Left renal cortex interstitium (tissue), 4 donors: ENCODE measurements around the gene LGALS14. TPM values are rescaled to one million over a fixed set of nuclear protein-coding genes. Genes with fewer than 3 reads are reported as not detected.

Source experiments
- DNase-seq, 4 donors: peaks; one replicate each; pipeline ENCODE4 v3.0.0-alpha.2; 2013; ENCODE audit warnings: low read depth in 4 of 4, low spot score in 2 of 4, missing footprints in 1 of 4
- polyA plus RNA-seq, 4 donors: library from polyadenylated mRNA; unstranded; fragments of 120-200 nt; gene quantifications; one replicate each; pipeline ENCODE4 v1.2.1, GENCODE V29; 2013; ENCODE audit not compliant: insufficient read length in 4 of 4

LGALS14 gene
- polyA plus RNA-seq, 4 donors: not detected

DNA sequence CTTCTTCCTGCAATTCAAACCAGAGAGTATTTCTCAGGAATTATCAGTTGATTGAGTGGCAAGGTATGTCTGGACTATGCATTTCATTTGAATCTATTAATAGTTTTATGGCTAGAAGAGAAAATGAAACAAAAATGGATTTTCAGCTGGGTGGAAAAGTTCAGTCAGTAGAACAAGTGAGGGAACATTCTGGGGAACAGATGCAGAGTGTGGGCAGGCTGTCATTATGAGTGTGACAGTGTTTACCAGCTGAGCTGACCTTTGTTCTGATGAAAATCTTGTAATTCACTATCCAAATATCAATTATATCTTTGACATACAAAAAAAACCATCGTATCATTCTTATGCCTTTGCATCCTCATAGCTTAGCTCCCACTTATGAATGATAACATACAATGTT lies 36.1 kb downstream of the LGALS14 start:
- no peak for DNase-seq

- no peak for DNase-seq
Observed at GRCh38 chr19:39745643-39746042, 41.4 kb downstream of the LGALS14 start.

- DNase-seq: no peak
Observed at GRCh38 chr19:39746836-39747529, 42.7 kb downstream of the LGALS14 start.

- DNase-seq: no peak
Observed at GRCh38 chr19:39749981-39750380, 45.7 kb downstream of the LGALS14 start.

- DNase-seq: no peak
Observed at GRCh38 chr19:39752390-39752789, 48.1 kb downstream of the LGALS14 start.

DNA sequence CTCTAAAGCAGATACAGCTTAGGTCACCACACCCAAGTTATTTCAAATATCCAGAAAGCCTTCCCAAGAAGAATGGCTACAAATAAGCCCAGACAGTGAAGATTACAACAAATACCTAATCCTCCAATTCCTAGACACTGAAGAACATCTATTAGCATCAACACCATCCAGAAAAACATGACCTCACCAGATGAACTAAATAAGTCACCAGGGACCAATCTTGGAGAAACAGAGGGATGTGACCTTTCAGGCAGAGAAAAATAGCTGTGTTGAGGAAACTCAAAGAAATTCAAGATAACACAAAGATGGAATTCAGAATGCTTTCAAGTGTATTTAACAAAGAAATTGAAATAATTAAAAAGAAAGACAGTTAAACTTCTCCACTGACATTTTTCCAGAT lies 48.5 kb downstream of the LGALS14 start:
- no peak for DNase-seq

DNA sequence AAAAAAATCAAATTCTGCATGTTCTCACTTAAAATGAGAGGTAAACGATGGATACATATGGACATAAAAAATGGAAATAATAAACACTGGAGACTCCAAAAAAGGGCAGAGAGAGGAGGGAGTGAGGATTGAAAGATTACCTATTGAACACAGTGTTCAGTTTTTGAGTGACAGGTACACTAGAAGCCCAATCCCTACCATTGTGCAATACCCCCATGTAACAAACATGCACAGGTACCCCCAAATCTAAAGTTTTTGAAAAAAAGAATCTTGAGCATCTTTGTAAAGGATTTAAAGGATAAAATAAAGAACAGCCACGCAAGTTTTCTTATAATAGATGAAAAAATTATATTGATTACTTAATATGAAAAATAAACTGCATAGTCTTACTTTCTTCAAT lies 50.3 kb downstream of the LGALS14 start:
- DNase-seq: no peak

DNA sequence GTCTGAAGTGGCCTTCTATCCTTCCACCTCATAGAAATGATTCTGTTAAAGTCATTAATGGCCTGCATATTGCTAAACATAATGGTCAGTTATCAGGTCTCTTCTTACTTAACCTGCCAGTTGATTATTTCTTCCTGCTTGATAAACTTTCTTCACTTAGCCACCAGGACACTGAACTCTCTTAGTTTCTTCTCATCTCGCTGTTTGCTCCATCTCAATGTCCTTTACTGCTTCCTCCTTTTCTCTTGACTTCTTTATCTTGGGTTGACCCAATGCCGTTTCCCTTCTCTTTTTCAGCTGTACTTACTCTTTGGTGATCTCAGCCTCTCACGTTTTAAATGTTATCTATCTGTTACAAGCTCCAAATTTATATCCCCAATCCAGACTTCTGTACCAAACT lies 50.7 kb downstream of the LGALS14 start:
- no peak for DNase-seq

Other genes starting within 250 kb of the LGALS14 start
- 10 to 100 TPM; 71.6 to 96.3 (median 87.8) TPM for gene TIMM50, start 223.6 kb upstream of the LGALS14 start, polyA plus RNA-seq
- under 1 TPM; 0.51 to 0.87 (median 0.67) TPM for gene DLL3, start 205.5 kb upstream of the LGALS14 start, polyA plus RNA-seq
- 10 to 100 TPM in 1 of 4 donors, 1 to 10 TPM in 3; 5.0 to 10.1 (median 7.4) TPM for gene SELENOV, start 189.3 kb upstream of the LGALS14 start, polyA plus RNA-seq
- 1 to 10 TPM; 3.8 to 6.0 (median 5.1) TPM for gene EID2B, start 171.6 kb upstream of the LGALS14 start, polyA plus RNA-seq
- gene EID2, start 164.3 kb upstream of the LGALS14 start, polyA plus RNA-seq: 10 to 100 TPM; 17.7 to 23.1 (median 20.9) TPM
- not detected for gene LGALS13, start 102.0 kb upstream of the LGALS14 start, polyA plus RNA-seq
- gene LGALS16, start 48.6 kb upstream of the LGALS14 start, polyA plus RNA-seq: not detected
- gene CLC, start 33.5 kb downstream of the LGALS14 start, polyA plus RNA-seq: 1 to 10 TPM in 2 of 4 donors, under 1 TPM in 2; 0.65 to 5.1 (median 1.6) TPM
- not detected for gene LEUTX, start 74.4 kb downstream of the LGALS14 start, polyA plus RNA-seq
- 10 to 100 TPM; 29.3 to 44.9 (median 34.2) TPM for gene DYRK1B, start 129.7 kb downstream of the LGALS14 start, polyA plus RNA-seq
- 100 to 1,000 TPM; 328 to 352 (median 339) TPM for gene FBL, start 141.9 kb downstream of the LGALS14 start, polyA plus RNA-seq
- gene FCGBP, start 230.2 kb downstream of the LGALS14 start, polyA plus RNA-seq: 10 to 100 TPM in 2 of 4 donors, 1 to 10 TPM in 2; 5.1 to 12.7 (median 8.5) TPM